GM06990 (cell line): ENCODE measurements around the gene CEP72.

Source experiments
- DNase-seq: peaks from one replicate; pipeline ENCODE4 v3.0.0-alpha.2; 2011; ENCODE audit not compliant: insufficient read length; ENCODE audit errors: extremely low read depth
- H3K27me3 ChIP-seq: replicated peaks from 2 replicates; pipeline ENCODE4 v1.6.0; 2011; ENCODE audit warnings: low read length; ENCODE audit not compliant: control insufficient read depth, insufficient read depth
- H3K36me3 ChIP-seq: 2 replicates; pipeline ENCODE4 v1.5.1; 2011; ENCODE audit warnings: low read length; ENCODE audit not compliant: control insufficient read depth, insufficient read depth
- H3K4me3 ChIP-seq: replicated peaks from 2 replicates; pipeline ENCODE4 v1.5.1; 2011; ENCODE audit warnings: low read depth, mild to moderate bottlenecking, control low read depth, low read length
- CTCF ChIP-seq: IDR thresholded peaks from 2 replicates; pipeline ENCODE4 v1.5.1; 2011; ENCODE audit warnings: low read length, control low read depth, mild to moderate bottlenecking, inconsistent platforms; ENCODE audit not compliant: insufficient read depth, poor library complexity, severe bottlenecking

CEP72 gene

GRCh38 chr5:636951-637350 lies 24.8 kb downstream of the CEP72 start:
- no peaks in the 10 kb centered on the region for H3K27me3 ChIP-seq
- peaks cover 28% of the 10 kb centered on the region for H3K36me3 ChIP-seq
- H3K4me3 ChIP-seq, result no peak overlapping the region
- no peak for TF ChIP-seq CTCF
- no peak for DNase-seq

- DNase-seq, result no peak
- Histone ChIP-seq H3K4me3 (no peak overlapping the region), H3K36me3 (peaks cover 30% of the 10 kb centered on the region), H3K27me3 (no peaks in the 10 kb centered on the region)
- TF ChIP-seq CTCF, result no peak
Observed at GRCh38 chr5:637581-638450, 25.7 kb downstream of the CEP72 start.

- DNase-seq, result no peak
- H3K36me3 ChIP-seq, result peaks cover 28% of the 10 kb centered on the region
Observed at GRCh38 chr5:638501-639252, 26.5 kb downstream of the CEP72 start.

GRCh38 chr5:639253-639530 lies 27.1 kb downstream of the CEP72 start:
- no peak for TF ChIP-seq CTCF
- peaks cover 27% of the 10 kb centered on the region for H3K36me3 ChIP-seq
- H3K4me3 ChIP-seq, result no peak overlapping the region
- no peak for DNase-seq
- no peaks in the 10 kb centered on the region for H3K27me3 ChIP-seq

More at GRCh38 chr5:638501-639252, 26.5 kb downstream of the CEP72 start:
- H3K4me3 ChIP-seq, result no peak overlapping the region
- TF ChIP-seq CTCF, result no peak
- H3K27me3 ChIP-seq, result no peaks in the 10 kb centered on the region

- Histone ChIP-seq H3K27me3 (no peaks in the 10 kb centered on the region), H3K4me3 (no peak overlapping the region), H3K36me3 (peaks cover 26% of the 10 kb centered on the region)
- no peak for DNase-seq
- no peak for TF ChIP-seq CTCF
Observed at GRCh38 chr5:639584-640213, 27.6 kb downstream of the CEP72 start.
